H9 (cell line): Measurements from ENCODE around the gene NRXN3. TPM values are rescaled to one million over a fixed set of nuclear protein-coding genes. Genes with fewer than 3 reads are reported as not detected.

Experiments used
- DNase-seq: peaks from one replicate; pipeline ENCODE4 v3.0.0-alpha.2; 2017
- H2AFZ ChIP-seq: one replicate; pipeline ENCODE4 v1.6.1; 2013; ENCODE audit warnings: mild to moderate bottlenecking, low read length, control low read depth, moderate library complexity
- H2AK5ac ChIP-seq: 2 replicates; pipeline ENCODE4 v1.6.1; 2013; ENCODE audit warnings: low read length, control low read depth, mixed read lengths; ENCODE audit not compliant: insufficient read length
- H2BK120ac ChIP-seq: one replicate; pipeline ENCODE4 v1.6.1; 2013; ENCODE audit warnings: low read depth, mild to moderate bottlenecking, low read length, control low read depth, inconsistent platforms; ENCODE audit not compliant: poor library complexity, severe bottlenecking
- H2BK12ac ChIP-seq: 2 replicates; pipeline ENCODE4 v1.6.1; 2013; ENCODE audit warnings: low read length, control low read depth, mixed read lengths, low read depth; ENCODE audit not compliant: insufficient read length
- H2BK15ac ChIP-seq: 2 replicates; pipeline ENCODE4 v1.6.1; 2013; ENCODE audit warnings: low read depth, low read length, control low read depth
- H2BK20ac ChIP-seq: one replicate; pipeline ENCODE4 v1.6.1; 2013; ENCODE audit warnings: low read depth, mild to moderate bottlenecking, low read length, control low read depth, inconsistent platforms; ENCODE audit not compliant: poor library complexity, severe bottlenecking
- H2BK5ac ChIP-seq: 2 replicates; pipeline ENCODE4 v1.6.1; 2013; ENCODE audit warnings: low read length, control low read depth, mixed read lengths; ENCODE audit not compliant: insufficient read length
- H3K14ac ChIP-seq: 2 replicates; pipeline ENCODE4 v1.6.1; 2013; ENCODE audit warnings: low read length, control low read depth; ENCODE audit not compliant: insufficient read depth
- H3K18ac ChIP-seq: 2 replicates; pipeline ENCODE4 v1.6.1; 2013; ENCODE audit warnings: low read depth, mild to moderate bottlenecking, mixed read lengths, low read length, control low read depth; ENCODE audit not compliant: insufficient read length
- H3K23ac ChIP-seq: 2 replicates; pipeline ENCODE4 v1.6.1; 2013; ENCODE audit warnings: low read length, control low read depth, mixed read lengths, low read depth; ENCODE audit not compliant: insufficient read length
- H3K23me2 ChIP-seq: 2 replicates; pipeline ENCODE4 v1.6.1; 2013; ENCODE audit warnings: low read depth, mild to moderate bottlenecking, mixed read lengths, low read length, control low read depth; ENCODE audit not compliant: insufficient read length, poor library complexity, severe bottlenecking
- H3K27ac ChIP-seq: 2 replicates; pipeline ENCODE4 v1.5.1; 2013; ENCODE audit warnings: low read length, control low read depth, mixed read lengths, low read depth; ENCODE audit not compliant: insufficient read length
- H3K27me3 ChIP-seq: 2 replicates; pipeline ENCODE4 v1.6.1; 2013; ENCODE audit warnings: low read length, control low read depth, inconsistent platforms; ENCODE audit not compliant: insufficient read depth
- H3K4ac ChIP-seq: 2 replicates; pipeline ENCODE4 v1.6.1; 2013; ENCODE audit warnings: low read depth, mild to moderate bottlenecking, control low read depth, inconsistent platforms, low read length, moderate library complexity
- H3K4me1 ChIP-seq: 2 replicates; pipeline ENCODE4 v1.6.1; 2013; ENCODE audit warnings: low read length, control low read depth, inconsistent platforms; ENCODE audit not compliant: insufficient read depth
- H3K4me2 ChIP-seq: 2 replicates; pipeline ENCODE4 v1.6.1; 2013; ENCODE audit warnings: low read length, control low read depth, mixed read lengths; ENCODE audit not compliant: insufficient read length, insufficient read depth
- H3K56ac ChIP-seq: 2 replicates; pipeline ENCODE4 v1.6.1; 2013; ENCODE audit warnings: low read depth, mild to moderate bottlenecking, mixed read lengths, low read length, control low read depth; ENCODE audit not compliant: insufficient read length
- H3K79me1 ChIP-seq: 2 replicates; pipeline ENCODE4 v1.6.1; 2013; ENCODE audit warnings: low read depth, mild to moderate bottlenecking, moderate library complexity, low read length, control low read depth, inconsistent platforms; ENCODE audit not compliant: insufficient read depth, poor library complexity, severe bottlenecking
- H3K79me2 ChIP-seq: 2 replicates; pipeline ENCODE4 v1.6.1; 2013; ENCODE audit warnings: low read length, control low read depth, inconsistent platforms; ENCODE audit not compliant: insufficient read depth
- H3K9ac ChIP-seq: 2 replicates; pipeline ENCODE4 v1.6.1; 2013; ENCODE audit warnings: low read length, control low read depth, mixed read lengths; ENCODE audit not compliant: insufficient read length; ENCODE audit errors: extremely low read depth
- H3K9me3 ChIP-seq: one replicate; pipeline ENCODE4 v1.6.1; 2013; ENCODE audit warnings: low read depth, low read length, inconsistent platforms; ENCODE audit not compliant: control insufficient read depth
- H3T11ph ChIP-seq: one replicate; pipeline ENCODE4 v1.6.1; 2013; ENCODE audit warnings: mild to moderate bottlenecking, low read length, control low read depth, inconsistent platforms
- H4K20me1 ChIP-seq: one replicate; pipeline ENCODE4 v1.6.1; 2013; ENCODE audit not compliant: control insufficient read depth, insufficient read length, insufficient read depth
- H4K5ac ChIP-seq: 2 replicates; pipeline ENCODE4 v1.6.1; 2013; ENCODE audit warnings: low read depth, mild to moderate bottlenecking, mixed read lengths, low read length, control low read depth; ENCODE audit not compliant: insufficient read length
- H4K8ac ChIP-seq: replicated peaks from 2 replicates; pipeline ENCODE4 v1.6.1; 2013; ENCODE audit warnings: low read length, control low read depth, mixed read lengths, low read depth; ENCODE audit not compliant: insufficient read length
- H4K91ac ChIP-seq: 2 replicates; pipeline ENCODE4 v1.6.1; 2013; ENCODE audit warnings: low read depth, mild to moderate bottlenecking, moderate library complexity, mixed read lengths, low read length, control low read depth; ENCODE audit not compliant: insufficient read length
- H3K27ac Mint-ChIP-seq, 3 experiments: 2 replicates in 2 of 3; 3 replicates in 1 of 3; pipeline ENCODE4 v1.8.0; 2020 to 2021; ENCODE audit warnings: mixed read lengths in 3 of 3, mild to moderate bottlenecking in 1 of 3, moderate library complexity in 1 of 3
- H3K27me3 Mint-ChIP-seq: 2 replicates; pipeline ENCODE4 v1.8.0; 2021; ENCODE audit warnings: low read depth, mild to moderate bottlenecking, moderate library complexity, mixed read lengths
- H3K36me3 Mint-ChIP-seq, 3 experiments: 2 replicates in 2 of 3; 3 replicates in 1 of 3; pipeline ENCODE4 v1.8.0; 2020 to 2021; ENCODE audit warnings: low read depth in 3 of 3, mixed read lengths in 3 of 3; ENCODE audit not compliant: insufficient read depth in 1 of 3
- H3K4me1 Mint-ChIP-seq, 2 experiments: 2 replicates each; pipeline ENCODE4 v1.8.0; 2020; ENCODE audit warnings: mixed read lengths in 2 of 2
- H3K4me3 Mint-ChIP-seq, 2 experiments: 2 replicates in 1 of 2; 3 replicates in 1 of 2; pipeline ENCODE4 v1.8.0; 2020 to 2021; ENCODE audit warnings: mild to moderate bottlenecking in 2 of 2, mixed read lengths in 2 of 2, moderate library complexity in 1 of 2
- H3K9me3 Mint-ChIP-seq, 2 experiments: 2 replicates in 1 of 2; 3 replicates in 1 of 2; pipeline ENCODE4 v1.8.0; 2020; ENCODE audit warnings: mild to moderate bottlenecking in 2 of 2, mixed read lengths in 2 of 2, moderate library complexity in 1 of 2
- WGBS: extraction: QIAGEN DNeasy Blood & Tissue Kit; methylation state at CpG from one replicate; pipeline ENCODE4 v1.1.7; 2013; ENCODE audit warnings: missing lambda C conversion rate, low lambda C conversion rate, mixed read lengths; ENCODE audit not compliant: insufficient read length; ENCODE audit errors: extremely low coverage; 5-methylcytosine and 5-hydroxymethylcytosine counted together
- total RNA-seq: library from RNA; stranded (reverse); gene quantifications from 2 replicates; pipeline ENCODE4 v1.2.1, GENCODE V29; 2021
- TF ChIP-seq, protein P1 (sequence below): fragments of 200-600 bp; sonication (generic); conservative IDR thresholded peaks from 3 replicates; pipeline ENCODE4 v1.8.0; 2021; ENCODE audit warnings: antibody characterized with exemption, mild to moderate bottlenecking

Gene NRXN3
- total RNA-seq, 1 experiment from 2014 or later, result 1.8 TPM

DNA sequence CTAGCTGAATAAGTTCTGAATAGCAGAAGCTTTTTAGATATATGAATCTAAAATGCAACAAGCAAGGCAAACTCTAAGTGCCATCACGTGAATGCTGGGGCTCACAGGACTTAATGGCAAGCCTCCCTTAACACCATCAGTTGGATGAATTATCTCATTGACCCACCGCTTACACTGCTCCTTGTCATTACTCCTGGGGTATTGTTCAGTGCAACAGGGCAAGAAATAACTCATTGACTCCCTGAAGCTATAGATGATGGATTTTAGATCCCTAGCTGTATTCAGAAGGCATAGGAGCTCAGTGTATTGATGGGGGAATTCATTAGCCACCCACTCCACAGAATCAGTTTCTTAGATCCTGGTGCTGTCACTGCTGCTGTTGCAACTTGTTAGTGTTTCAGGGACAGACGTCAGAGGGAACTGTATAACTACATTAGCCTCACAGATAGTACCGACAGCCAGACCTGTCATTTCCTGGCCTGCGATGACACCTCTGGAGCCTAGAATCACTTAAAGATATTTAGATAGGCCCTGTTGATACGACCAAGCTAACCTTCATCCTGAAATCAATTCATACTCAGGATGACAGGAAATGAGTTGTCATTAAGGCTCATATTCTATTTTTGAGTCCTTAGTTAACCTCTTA lies 1305.8 kb downstream of the NRXN3 start:
- H3T11ph ChIP-seq, result no peak overlapping the region
- H3K27ac Mint-ChIP-seq, result no peak overlapping the region
- no peak overlapping the region for H2BK15ac ChIP-seq
- no peak overlapping the region for H2BK20ac ChIP-seq
- 0 out of 2 replicates have a peak, but pooled peaks cover 2% of the 10 kb centered on the region for H3K4me1 ChIP-seq
- no peak overlapping the region for H2BK120ac ChIP-seq
- no peaks in the 10 kb centered on the region for H3K36me3 Mint-ChIP-seq
- no peak overlapping the region for H3K23ac ChIP-seq
- no peak overlapping the region for H3K4me2 ChIP-seq
- no peak overlapping the region for H3K18ac ChIP-seq
- H3K9me3 Mint-ChIP-seq, result peaks cover 0 to 2% of the 10 kb centered on the region in 2 experiments; a peak in 1 of 5 replicates
- no peak overlapping the region for H3K27ac ChIP-seq
- no peak overlapping the region for H2AK5ac ChIP-seq
- no peaks in the 10 kb centered on the region for H3K23me2 ChIP-seq
- no peak overlapping the region for H3K9ac ChIP-seq
- TF ChIP-seq, protein P1, sequence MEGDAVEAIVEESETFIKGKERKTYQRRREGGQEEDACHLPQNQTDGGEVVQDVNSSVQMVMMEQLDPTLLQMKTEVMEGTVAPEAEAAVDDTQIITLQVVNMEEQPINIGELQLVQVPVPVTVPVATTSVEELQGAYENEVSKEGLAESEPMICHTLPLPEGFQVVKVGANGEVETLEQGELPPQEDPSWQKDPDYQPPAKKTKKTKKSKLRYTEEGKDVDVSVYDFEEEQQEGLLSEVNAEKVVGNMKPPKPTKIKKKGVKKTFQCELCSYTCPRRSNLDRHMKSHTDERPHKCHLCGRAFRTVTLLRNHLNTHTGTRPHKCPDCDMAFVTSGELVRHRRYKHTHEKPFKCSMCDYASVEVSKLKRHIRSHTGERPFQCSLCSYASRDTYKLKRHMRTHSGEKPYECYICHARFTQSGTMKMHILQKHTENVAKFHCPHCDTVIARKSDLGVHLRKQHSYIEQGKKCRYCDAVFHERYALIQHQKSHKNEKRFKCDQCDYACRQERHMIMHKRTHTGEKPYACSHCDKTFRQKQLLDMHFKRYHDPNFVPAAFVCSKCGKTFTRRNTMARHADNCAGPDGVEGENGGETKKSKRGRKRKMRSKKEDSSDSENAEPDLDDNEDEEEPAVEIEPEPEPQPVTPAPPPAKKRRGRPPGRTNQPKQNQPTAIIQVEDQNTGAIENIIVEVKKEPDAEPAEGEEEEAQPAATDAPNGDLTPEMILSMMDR, result no peak
- H3K4ac ChIP-seq, result no peak overlapping the region
- H4K91ac ChIP-seq, result no peak overlapping the region
- H2BK12ac ChIP-seq, result no peak overlapping the region
- no peak for DNase-seq
- no peak overlapping the region for H3K56ac ChIP-seq
- no CpG with 5 or more reads among the region's 6 CpGs for WGBS
- peaks cover 14% of the 10 kb centered on the region in 2 experiments for H3K4me1 Mint-ChIP-seq
- no peak overlapping the region for H3K14ac ChIP-seq
- no peaks in the 10 kb centered on the region for H3K27me3 Mint-ChIP-seq
- H3K27me3 ChIP-seq, result no peaks in the 10 kb centered on the region
- no peak overlapping the region for H2AFZ ChIP-seq
- no peaks in the 10 kb centered on the region for H3K79me2 ChIP-seq
- no peak overlapping the region for H4K8ac ChIP-seq
- no peaks in the 10 kb centered on the region for H3K79me1 ChIP-seq
- H3K4me3 Mint-ChIP-seq, result no peak overlapping the region
- no peak overlapping the region for H2BK5ac ChIP-seq
- H4K20me1 ChIP-seq, result no peaks in the 10 kb centered on the region
- H3K9me3 ChIP-seq, result no peaks in the 10 kb centered on the region
- no peak overlapping the region for H4K5ac ChIP-seq
